Sigmoid colon (tissue), 3 donors: Measurements from ENCODE around the gene ALDH16A1.

ENCODE experiments used
- POLR2A ChIP-seq, 2 donors: fragments of 450-650 bp; IDR thresholded peaks; one replicate each; pipeline ENCODE4 v1.6.1; 2016; ENCODE audit warnings: antibody characterized with exemption in 2 of 2, mild to moderate bottlenecking in 2 of 2, moderate library complexity in 2 of 2
- TF ChIP-seq, protein P1 (sequence below), 4 experiments: fragments of 450-650 bp in 3 of 4; fragments of 200-600 bp in 1 of 4; IDR thresholded peaks; one replicate each; pipeline ENCODE4 v1.5.1; 2016 to 2019; ENCODE audit warnings: antibody characterized with exemption in 4 of 4, mild to moderate bottlenecking in 3 of 4, moderate library complexity in 2 of 4

- TF ChIP-seq, protein P1, sequence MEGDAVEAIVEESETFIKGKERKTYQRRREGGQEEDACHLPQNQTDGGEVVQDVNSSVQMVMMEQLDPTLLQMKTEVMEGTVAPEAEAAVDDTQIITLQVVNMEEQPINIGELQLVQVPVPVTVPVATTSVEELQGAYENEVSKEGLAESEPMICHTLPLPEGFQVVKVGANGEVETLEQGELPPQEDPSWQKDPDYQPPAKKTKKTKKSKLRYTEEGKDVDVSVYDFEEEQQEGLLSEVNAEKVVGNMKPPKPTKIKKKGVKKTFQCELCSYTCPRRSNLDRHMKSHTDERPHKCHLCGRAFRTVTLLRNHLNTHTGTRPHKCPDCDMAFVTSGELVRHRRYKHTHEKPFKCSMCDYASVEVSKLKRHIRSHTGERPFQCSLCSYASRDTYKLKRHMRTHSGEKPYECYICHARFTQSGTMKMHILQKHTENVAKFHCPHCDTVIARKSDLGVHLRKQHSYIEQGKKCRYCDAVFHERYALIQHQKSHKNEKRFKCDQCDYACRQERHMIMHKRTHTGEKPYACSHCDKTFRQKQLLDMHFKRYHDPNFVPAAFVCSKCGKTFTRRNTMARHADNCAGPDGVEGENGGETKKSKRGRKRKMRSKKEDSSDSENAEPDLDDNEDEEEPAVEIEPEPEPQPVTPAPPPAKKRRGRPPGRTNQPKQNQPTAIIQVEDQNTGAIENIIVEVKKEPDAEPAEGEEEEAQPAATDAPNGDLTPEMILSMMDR (IDR thresholded peaks at IDR 0.05): no peak
- no peak for TF ChIP-seq POLR2A (IDR thresholded peaks at IDR 0.05)
Measured at GRCh38 chr19:49468199-49468598, 15.2 kb downstream of the ALDH16A1 start.
